HG02884 (cell line): ENCODE data around the gene CCDC197.
A peak's percentile ranks its signal among the peaks of the same experiment; 100 is the strongest.

ENCODE experiments used
- ATAC-seq: cut with Tn5 transposase; IDR thresholded peaks from one replicate; pipeline ENCODE4 v1.9.1; 2021; ENCODE audit warnings: mild to moderate bottlenecking, moderate library complexity; ENCODE audit not compliant: unreplicated experiment

The CCDC197 gene

DNA sequence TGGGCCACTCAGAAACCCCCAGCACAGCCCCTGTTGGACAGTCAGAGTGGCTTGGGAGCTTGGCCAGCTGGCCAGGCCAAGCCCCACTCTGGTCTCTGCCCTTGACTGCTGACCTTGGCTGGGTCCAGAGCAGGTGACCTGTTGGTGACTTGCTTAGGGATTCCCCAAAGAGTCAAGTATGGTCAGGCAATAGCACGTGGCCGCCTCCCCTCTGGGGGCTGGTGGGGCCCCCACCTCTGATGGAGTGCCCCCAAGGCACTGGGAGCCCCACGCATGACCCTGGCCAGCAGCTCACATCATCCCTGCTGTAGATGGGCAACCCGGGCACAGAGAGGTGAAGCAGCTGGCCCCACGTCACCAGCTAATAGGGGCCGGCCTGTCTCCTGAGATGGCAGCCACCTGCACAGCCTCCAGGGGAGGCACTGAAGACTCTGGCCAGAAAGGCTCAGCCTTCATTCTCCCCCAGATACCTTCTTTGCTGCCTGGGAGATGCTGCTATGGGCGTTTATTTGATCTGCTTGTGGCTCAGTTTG is 1.8 kb downstream of the CCDC197 start:
- no peak for ATAC-seq

DNA sequence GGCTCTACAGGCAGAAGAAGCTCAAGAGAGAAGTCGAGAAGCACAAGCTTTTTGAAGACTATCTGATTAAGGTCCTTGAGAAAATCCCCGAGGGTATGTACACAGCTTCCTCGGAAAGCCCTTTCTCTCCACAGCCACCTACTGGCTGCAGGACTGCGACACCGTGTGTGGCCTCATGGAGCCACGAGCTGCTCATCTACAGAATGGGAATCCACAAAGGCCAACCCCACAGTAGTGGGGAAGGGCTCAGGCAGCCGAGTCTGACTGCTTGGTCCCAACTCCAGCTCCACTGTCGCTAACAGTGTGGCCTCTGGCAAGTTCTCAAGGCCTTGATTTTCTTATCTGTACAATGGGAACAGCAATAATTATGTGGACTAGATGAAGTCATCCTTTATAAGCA is 2.5 kb downstream of the CCDC197 start:
- no peak for ATAC-seq

DNA sequence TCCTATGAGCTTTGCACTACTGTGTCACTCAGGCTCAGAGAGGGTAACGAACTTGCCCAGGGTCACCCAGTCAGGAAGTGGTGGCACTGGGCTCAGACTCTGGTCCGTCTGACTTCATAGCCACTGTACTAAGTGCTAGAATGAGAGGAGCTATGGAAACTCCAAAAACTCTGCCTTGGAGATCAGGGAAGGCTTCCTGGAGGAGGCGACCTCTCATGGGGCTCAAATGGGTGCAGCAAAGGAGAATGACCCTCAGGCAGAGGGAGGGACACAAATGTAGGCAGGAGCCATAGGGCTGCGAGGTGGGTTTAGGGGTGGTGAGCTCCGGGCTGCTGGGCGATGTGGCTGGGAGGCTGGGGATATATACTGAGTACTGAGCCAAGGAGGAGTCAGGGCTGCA is 3.2 kb downstream of the CCDC197 start:
- ATAC-seq: no peak

- ATAC-seq: no peak
Observed at GRCh38 chr14:94001016-94001415, 3.9 kb downstream of the CCDC197 start.

GRCh38 chr14:94001501-94002396 is 4.6 kb downstream of the CCDC197 start:
- peak; percentile 49 for ATAC-seq

DNA sequence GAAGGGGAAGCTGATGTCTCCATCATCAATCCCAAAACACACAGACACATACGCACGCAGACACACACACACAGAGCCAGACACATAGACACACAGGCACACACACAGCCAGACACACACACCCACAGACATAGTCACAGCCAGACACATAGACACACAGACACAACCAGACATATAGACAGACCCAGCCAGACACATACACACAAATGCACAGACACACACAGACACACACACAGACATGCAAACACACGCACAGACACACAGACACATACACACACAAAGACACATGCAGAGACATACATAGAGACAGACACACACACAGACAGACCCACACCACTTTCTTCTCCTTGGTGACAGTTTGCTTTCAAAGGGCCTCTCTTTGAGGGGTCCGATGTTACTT is 6.3 kb downstream of the CCDC197 start:
- ATAC-seq: no peak

DNA sequence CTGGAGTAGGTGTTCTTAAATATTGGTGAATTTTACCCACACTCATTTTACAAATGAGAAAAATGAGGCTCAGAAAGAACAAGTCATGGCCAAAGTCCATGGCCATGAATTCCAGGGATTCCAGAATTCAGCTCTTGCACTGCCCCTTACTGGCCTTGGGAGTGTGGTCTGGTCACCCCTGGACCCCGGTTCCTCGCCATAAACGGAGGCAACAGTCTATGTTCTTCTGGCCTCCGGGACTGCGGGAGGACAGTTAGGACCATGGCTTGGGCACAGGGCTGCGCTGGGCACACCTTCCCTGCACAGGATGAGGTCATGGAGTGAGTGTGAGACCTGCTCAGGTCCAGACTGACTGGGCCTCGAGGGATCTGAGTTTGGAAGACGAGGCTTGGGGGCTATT is 6.9 kb downstream of the CCDC197 start:
- ATAC-seq: no peak

GRCh38 chr14:94005324-94006073 is 8.4 kb downstream of the CCDC197 start:
- no peak for ATAC-seq

DNA sequence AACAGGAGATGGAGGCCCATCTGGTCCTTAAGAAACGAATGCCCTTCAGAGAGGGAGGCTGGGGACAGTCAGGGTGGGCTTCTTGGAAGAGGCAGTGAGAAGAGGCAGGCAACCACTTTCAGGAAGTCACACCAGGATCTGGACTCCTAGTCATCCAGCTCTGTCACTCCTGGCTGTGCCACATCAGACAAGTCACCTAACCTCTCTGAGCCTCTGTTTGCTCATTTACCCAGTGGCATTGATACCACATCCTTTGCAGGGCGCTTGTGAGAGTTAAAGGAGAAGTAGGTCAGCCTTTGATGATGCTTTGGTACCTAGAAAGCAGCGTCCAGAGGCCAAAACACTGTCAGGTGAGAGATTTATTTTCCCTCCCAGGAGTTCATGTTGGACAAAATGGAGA is 11.1 kb downstream of the CCDC197 start:
- no peak for ATAC-seq

DNA sequence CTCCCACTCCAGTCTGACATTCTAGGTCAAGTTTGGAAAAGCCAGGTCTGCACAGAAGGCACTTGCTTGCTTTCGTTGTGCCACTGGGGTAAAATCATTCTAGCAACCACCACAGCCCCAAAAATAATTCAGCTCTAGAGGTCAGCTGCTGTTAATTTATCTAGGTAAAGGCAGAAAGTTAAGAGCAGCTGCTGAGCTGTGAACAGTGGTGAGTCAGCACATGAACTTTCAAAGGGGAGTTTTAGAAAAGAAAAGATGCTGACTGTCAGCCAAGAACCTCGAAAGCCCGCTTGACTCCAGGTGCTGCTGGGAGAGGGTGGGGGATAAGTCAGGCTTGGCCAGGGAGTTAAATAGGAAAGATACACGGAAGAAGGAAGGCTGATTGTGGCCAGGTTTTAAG is 12.7 kb downstream of the CCDC197 start:
- no peak for ATAC-seq

- no peak for ATAC-seq
Observed at GRCh38 chr14:94010625-94011024, 13.5 kb downstream of the CCDC197 start.

GRCh38 chr14:94011795-94012194 is 14.7 kb downstream of the CCDC197 start:
- ATAC-seq: no peak

GRCh38 chr14:94014382-94014781 is 17.3 kb downstream of the CCDC197 start:
- ATAC-seq: no peak

GRCh38 chr14:94015223-94015622 is 18.1 kb downstream of the CCDC197 start:
- ATAC-seq: no peak

DNA sequence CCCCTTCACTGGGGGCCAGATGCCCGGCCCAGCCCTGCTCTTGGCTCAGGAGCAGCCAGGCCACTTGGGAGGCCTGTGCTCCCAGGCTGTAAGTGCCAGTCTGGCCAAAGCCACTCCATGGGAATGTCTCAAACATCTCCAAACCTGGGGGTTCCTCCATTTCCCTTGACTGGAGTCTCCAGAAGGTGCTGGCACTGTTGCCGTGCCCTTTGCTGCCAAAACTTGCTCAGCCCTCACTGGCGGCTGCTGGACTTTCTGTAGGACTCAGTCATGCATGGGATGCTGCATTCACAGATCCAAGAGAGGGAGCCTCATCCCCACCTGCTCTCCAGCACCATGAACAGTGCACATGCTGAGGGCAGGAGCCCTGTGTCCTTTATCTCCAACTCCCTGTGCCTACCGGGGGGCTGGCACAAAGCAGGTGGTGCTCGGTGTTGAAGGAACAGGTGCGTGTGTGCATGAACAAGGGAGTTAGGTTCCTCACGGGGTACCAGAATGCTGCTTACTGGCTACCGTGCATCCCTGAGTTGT is 19.4 kb downstream of the CCDC197 start:
- ATAC-seq: no peak

DNA sequence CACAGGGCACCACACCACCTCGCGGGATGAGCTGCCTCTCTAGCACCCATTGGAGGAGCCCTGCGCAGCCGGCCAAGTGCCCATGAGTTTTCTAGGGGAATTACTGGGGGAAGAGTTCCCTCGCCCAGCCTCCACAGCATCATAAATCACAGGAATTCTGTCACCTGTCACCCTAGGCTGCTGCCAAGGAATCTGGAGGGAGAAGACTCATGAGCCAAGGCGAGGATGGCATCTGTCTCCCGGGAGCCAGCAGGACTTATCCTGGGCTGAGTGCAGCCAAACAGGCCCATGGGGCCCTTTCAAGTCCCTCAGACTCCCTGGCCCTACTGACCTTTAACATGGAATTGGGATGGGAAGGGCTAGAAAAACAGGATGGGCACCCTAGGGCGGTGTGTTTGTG is 21.2 kb downstream of the CCDC197 start:
- ATAC-seq: no peak

DNA sequence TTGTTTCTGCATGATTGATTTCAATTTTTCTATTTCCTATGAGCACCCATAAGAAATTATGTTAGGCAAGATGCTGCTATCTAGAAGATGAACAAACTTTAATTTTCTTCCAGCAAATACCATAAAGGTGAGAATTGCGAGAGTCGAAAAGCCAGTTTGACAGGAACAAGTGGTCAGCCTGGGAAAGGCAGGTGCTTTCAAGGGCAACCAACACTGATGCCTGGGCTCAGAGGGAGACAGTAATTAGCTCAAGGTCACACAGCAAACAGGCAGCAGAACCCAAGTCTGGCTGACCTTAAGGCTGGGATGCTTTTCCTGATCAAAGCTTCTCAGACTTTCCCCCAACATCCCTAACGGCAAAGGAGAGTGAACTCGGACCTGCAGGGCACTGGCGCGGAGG is 22.2 kb downstream of the CCDC197 start:
- ATAC-seq: no peak

DNA sequence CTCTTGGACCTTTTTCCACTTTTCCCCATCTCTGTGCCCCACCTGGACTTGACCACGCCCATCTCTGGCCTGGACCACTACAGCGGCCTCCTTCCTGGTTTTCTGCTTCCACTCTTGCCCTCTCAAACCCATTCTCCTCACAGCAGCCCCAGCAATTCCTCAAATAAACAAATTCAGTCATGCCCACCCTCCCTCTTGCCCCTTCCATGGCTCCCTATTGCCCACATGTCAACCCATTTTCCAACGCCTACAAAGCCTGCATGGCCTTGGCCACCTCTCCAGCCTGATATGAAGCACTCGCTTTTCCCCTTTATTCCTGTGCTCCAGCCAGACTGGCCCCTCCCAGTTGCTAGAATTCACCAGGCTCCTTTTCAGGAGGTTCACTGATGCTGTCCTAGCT is 23.2 kb downstream of the CCDC197 start:
- no peak for ATAC-seq

DNA sequence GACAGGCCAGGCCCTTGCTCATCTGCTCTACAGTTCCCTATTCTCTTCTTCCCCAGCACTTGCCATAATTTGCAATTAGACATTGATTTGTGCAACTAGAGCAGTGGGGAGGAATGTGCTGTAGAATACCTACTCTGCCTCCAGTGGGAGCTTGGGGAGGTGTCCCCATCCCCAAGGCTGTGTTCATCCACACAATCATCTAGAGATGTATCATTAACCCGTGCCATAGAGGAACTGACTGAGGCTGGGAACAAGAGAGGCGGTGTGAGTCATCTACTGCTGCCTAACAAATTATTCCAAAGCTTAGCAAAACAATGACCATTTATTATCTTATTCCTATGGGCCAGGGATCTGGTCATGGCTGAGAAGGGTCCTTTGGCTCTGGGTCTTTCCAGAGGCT is 23.9 kb downstream of the CCDC197 start:
- no peak for ATAC-seq

DNA sequence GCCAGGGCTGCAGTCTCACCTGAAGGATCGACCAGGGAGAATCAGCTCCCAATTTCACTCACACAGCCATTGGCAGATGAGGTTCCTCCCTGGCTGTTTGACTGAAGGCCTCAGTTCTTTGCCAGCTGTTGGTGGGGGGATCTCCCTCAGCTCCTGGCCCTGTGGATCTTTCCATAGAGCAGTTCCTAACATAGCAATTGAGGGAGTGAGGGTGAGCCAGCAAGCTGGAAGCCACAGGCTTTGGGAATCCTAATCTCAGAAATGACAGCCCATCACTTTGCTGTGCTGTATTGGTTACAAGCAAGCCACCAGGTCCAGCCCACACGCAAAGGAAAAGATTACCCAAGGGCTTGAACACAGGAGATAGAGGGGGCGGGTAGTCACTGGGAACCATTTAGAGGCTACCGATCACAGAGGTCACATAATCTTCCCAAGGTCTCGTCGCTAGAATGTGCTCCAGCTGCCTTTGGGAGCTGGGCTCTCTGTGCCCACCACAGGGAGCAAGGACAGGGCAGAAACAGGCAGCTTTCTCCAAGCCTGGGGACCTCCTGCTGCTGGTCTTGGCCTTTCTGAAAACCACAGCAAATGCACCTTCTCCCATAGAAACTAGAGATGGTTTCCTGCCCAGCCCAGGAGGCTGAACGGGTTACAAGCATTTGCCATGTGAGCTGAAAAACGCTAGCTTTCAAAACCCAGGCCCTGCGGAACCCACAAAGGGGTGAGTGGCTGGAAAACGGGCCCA is 24.5 kb downstream of the CCDC197 start:
- no peak for ATAC-seq
